B cell (primary cell): Measurements from ENCODE around the gene ABCA6.

Source experiments
- CTCF ChIP-seq: fragments of 200-600 bp; IDR thresholded peaks from one replicate; pipeline ENCODE4 v1.8.0; 2022; ENCODE audit warnings: antibody characterized with exemption, mild to moderate bottlenecking
- EZH2 ChIP-seq: IDR thresholded peaks from 2 replicates; pipeline ENCODE4 v1.6.1; 2012; ENCODE audit warnings: borderline replicate concordance, low read depth, mild to moderate bottlenecking, moderate library complexity, low read length; ENCODE audit not compliant: insufficient read depth, poor library complexity, severe bottlenecking

GRCh38 chr17:69064476-69064875 is 77.2 kb downstream of the ABCA6 start:
- TF ChIP-seq CTCF (no peak), EZH2 (no peak)
